Natural killer cell (primary cell): ENCODE results near the gene SEC24D. TPM values are rescaled to one million over a fixed set of nuclear protein-coding genes. Genes with fewer than 3 reads are reported as not detected.

Source experiments
- ATAC-seq, 3 donors: fragments of 150-1000 bp in 2 of 3; fragments of 200-7000 bp in 1 of 3; cut with Tn5 transposase; 1 replicate in 1 of 3; 2 replicates in 2 of 3; pipeline ENCODE4 v1.10.0; 2021; ENCODE audit warnings: mild to moderate bottlenecking in 2 of 3, moderate library complexity in 2 of 3
- DNase-seq, 2 donors: peaks; one replicate each; pipeline versions ENCODE4 v3.0.0 to v3.0.0-alpha.2; 2013 to 2021; ENCODE audit warnings: mixed read lengths in 1 of 2
- H3K27ac ChIP-seq: one replicate; pipeline ENCODE4 v1.5.1; 2013; ENCODE audit warnings: mild to moderate bottlenecking, low read length
- H3K27me3 ChIP-seq: one replicate; pipeline ENCODE4 v1.6.1; 2013; ENCODE audit warnings: low read length; ENCODE audit not compliant: control insufficient read depth, insufficient read depth
- H3K36me3 ChIP-seq: one replicate; pipeline ENCODE4 v1.6.1; 2013; ENCODE audit warnings: low read length; ENCODE audit not compliant: control insufficient read depth, insufficient read depth
- H3K4me1 ChIP-seq: one replicate; pipeline ENCODE4 v1.6.1; 2013; ENCODE audit warnings: low read length; ENCODE audit not compliant: control insufficient read depth, insufficient read depth
- H3K4me3 ChIP-seq: one replicate; pipeline ENCODE4 v1.5.1; 2013; ENCODE audit warnings: low read length
- H3K9me3 ChIP-seq: one replicate; pipeline ENCODE4 v1.6.1; 2013; ENCODE audit warnings: low read length; ENCODE audit not compliant: control insufficient read depth, insufficient read depth
- H3K27ac Mint-ChIP-seq, 2 donors: one replicate each; pipeline ENCODE4 v1.8.0; 2022; ENCODE audit warnings: mild to moderate bottlenecking in 2 of 2, mixed read lengths in 2 of 2, moderate library complexity in 1 of 2
- H3K27me3 Mint-ChIP-seq, 2 donors: one replicate each; pipeline ENCODE4 v1.8.0; 2022; ENCODE audit warnings: low read depth in 2 of 2, mixed read lengths in 2 of 2
- H3K36me3 Mint-ChIP-seq: one replicate; pipeline ENCODE4 v1.8.0; 2022; ENCODE audit warnings: mixed read lengths
- H3K4me1 Mint-ChIP-seq, 2 donors: one replicate each; pipeline ENCODE4 v1.8.0; 2022; ENCODE audit warnings: mixed read lengths in 2 of 2
- H3K4me3 Mint-ChIP-seq: one replicate; pipeline ENCODE4 v1.8.0; 2022; ENCODE audit warnings: mild to moderate bottlenecking, moderate library complexity, mixed read lengths
- H3K9me3 Mint-ChIP-seq, 2 donors: one replicate each; pipeline ENCODE4 v1.8.0; 2022; ENCODE audit warnings: mixed read lengths in 2 of 2
- CTCF ChIP-seq: fragments of 200-600 bp; IDR thresholded peaks from one replicate; pipeline ENCODE4 v1.8.0; 2022; ENCODE audit warnings: antibody characterized with exemption
- WGBS: methylation state at CpG from one replicate; pipeline ENCODE4 v1.1.7; 2013; ENCODE audit warnings: missing lambda C conversion rate; ENCODE audit not compliant: insufficient coverage; 5-methylcytosine and 5-hydroxymethylcytosine counted together
- intact Hi-C: fragments of 100-400 bp; cut with micrococcal nuclease; formaldehyde crosslinking; loops from one replicate; pipeline ENCODE4 v1.14.2; 2022
- total RNA-seq, 4 donors: library from RNA; stranded (reverse); fragments of 120-200 nt in 1 of 4; gene quantifications; one replicate each; pipeline versions ENCODE4 v1.2.3 to v1.2.4, GENCODE V29; 2013 to 2022

The SEC24D gene
- total RNA-seq, 3 donors from 2014 or later (not counting 1 experiment from before 2014, with no cell fraction given) = 32.7 to 50.2 (median 35.2) TPM

- no peak overlapping the region for H3K4me3 Mint-ChIP-seq
- H3K36me3 Mint-ChIP-seq = peaks cover 21% of the 10 kb centered on the region
- TF ChIP-seq CTCF = no peak
- H3K4me1 ChIP-seq = no peaks in the 10 kb centered on the region
- H3K27ac Mint-ChIP-seq = no peak overlapping the region
- intact Hi-C loops = no loop called here
- DNase-seq = no peak
- H3K4me1 Mint-ChIP-seq = no peaks in the 10 kb centered on the region
- ATAC-seq = no peak
- no peaks in the 10 kb centered on the region for H3K27me3 Mint-ChIP-seq
- no peaks in the 10 kb centered on the region for H3K9me3 Mint-ChIP-seq
- H3K36me3 ChIP-seq = peaks cover 26% of the 10 kb centered on the region
- no peaks in the 10 kb centered on the region for H3K27me3 ChIP-seq
- no peak overlapping the region for H3K27ac ChIP-seq
- 88% methylated on average over 2 of the region's 2 CpGs for WGBS
- H3K9me3 ChIP-seq = no peaks in the 10 kb centered on the region
- H3K4me3 ChIP-seq = no peak overlapping the region
These were observed 89.5 kb downstream of the SEC24D start for GRCh38 chr4:118746251-118746919.

GRCh38 chr4:118745357-118745756, 90.6 kb downstream of the SEC24D start:
- Histone ChIP-seq H3K27me3 (no peaks in the 10 kb centered on the region), H3K4me1 (no peaks in the 10 kb centered on the region), H3K4me3 (no peak overlapping the region), H3K36me3 (peaks cover 20% of the 10 kb centered on the region), H3K9me3 (no peaks in the 10 kb centered on the region), H3K27ac (no peak overlapping the region)
- no peaks in the 10 kb centered on the region for H3K4me1 Mint-ChIP-seq
- no peaks in the 10 kb centered on the region for H3K9me3 Mint-ChIP-seq
- intact Hi-C loops = no loop called here
- ATAC-seq (no peak), DNase-seq (no peak)
- no peak for TF ChIP-seq CTCF
- no peaks in the 10 kb centered on the region for H3K27me3 Mint-ChIP-seq
- peaks cover 18% of the 10 kb centered on the region for H3K36me3 Mint-ChIP-seq
- H3K27ac Mint-ChIP-seq = no peak overlapping the region
- H3K4me3 Mint-ChIP-seq = no peak overlapping the region
- 63% methylated on average over 1 of the region's 3 CpGs for WGBS

GRCh38 chr4:118743867-118744266, 92.1 kb downstream of the SEC24D start:
- no peak for ATAC-seq

More at GRCh38 chr4:118743867-118744266, 92.1 kb downstream of the SEC24D start:
- H3K36me3 Mint-ChIP-seq = peaks cover 23% of the 10 kb centered on the region
- 96% methylated on average over 4 of the region's 4 CpGs for WGBS
- Histone ChIP-seq H3K27me3 (no peaks in the 10 kb centered on the region), H3K4me1 (no peaks in the 10 kb centered on the region), H3K9me3 (no peaks in the 10 kb centered on the region), H3K4me3 (no peak overlapping the region), H3K27ac (no peak overlapping the region), H3K36me3 (peaks cover 30% of the 10 kb centered on the region)
- no peak for DNase-seq
- no peaks in the 10 kb centered on the region for H3K4me1 Mint-ChIP-seq
- no peak overlapping the region for H3K27ac Mint-ChIP-seq
- no peak for TF ChIP-seq CTCF
- H3K4me3 Mint-ChIP-seq = no peak overlapping the region
- no peaks in the 10 kb centered on the region for H3K9me3 Mint-ChIP-seq
- no peaks in the 10 kb centered on the region for H3K27me3 Mint-ChIP-seq
- intact Hi-C loops = no loop called here
